HG02943 (cell line): Measurements from ENCODE around the gene SLC9A8.
"Not testable (repeated sequence)": the region's sequence is repeated elsewhere in the genome, so short reads cannot be mapped to it uniquely, and the experiment has no call there.

ENCODE experiments used
- ATAC-seq: cut with Tn5 transposase; IDR thresholded peaks from one replicate; pipeline ENCODE4 v1.9.1; 2021; ENCODE audit warnings: mild to moderate bottlenecking, low read depth, moderate library complexity; ENCODE audit not compliant: unreplicated experiment

The SLC9A8 gene

GRCh38 chr20:49890471-49891361 is 78.1 kb downstream of the SLC9A8 start:
- no peak for ATAC-seq

GRCh38 chr20:49891476-49892110 is 79.0 kb downstream of the SLC9A8 start:
- ATAC-seq = no peak

GRCh38 chr20:49892260-49892659 is 79.6 kb downstream of the SLC9A8 start:
- ATAC-seq = no peak

GRCh38 chr20:49892817-49893216 is 80.2 kb downstream of the SLC9A8 start:
- ATAC-seq = no peak

- ATAC-seq = no peak
These were observed 80.8 kb downstream of the SLC9A8 start for GRCh38 chr20:49893242-49894072.

GRCh38 chr20:49894073-49894470 is 81.4 kb downstream of the SLC9A8 start:
- ATAC-seq = no peak

- not testable (repeated sequence) for ATAC-seq
These were observed 83.0 kb downstream of the SLC9A8 start for GRCh38 chr20:49895474-49896093.

GRCh38 chr20:49896204-49896603 is 83.6 kb downstream of the SLC9A8 start:
- ATAC-seq = no peak

GRCh38 chr20:49899541-49900383 is 87.1 kb downstream of the SLC9A8 start:
- ATAC-seq = no peak

DNA sequence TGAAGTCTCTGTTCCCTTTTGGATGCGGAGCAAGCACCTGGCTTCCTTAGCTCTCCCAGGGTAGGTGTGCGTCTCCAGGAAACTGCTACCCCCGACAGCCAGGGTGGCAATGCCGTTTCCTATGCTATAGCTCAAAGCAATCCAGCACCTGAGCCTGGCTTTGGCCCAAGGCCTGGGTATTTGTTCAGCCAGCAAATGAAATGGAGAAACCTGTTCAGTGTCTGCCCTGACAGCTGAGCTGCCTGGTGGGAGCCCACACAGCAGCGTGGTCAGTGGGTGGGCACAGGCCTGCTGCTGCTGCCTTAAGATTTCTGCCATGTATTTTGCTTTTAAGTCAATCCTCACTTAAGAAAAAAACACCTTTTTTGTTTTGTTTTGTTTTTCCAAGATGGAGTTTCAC is 89.0 kb downstream of the SLC9A8 start:
- no peak for ATAC-seq

DNA sequence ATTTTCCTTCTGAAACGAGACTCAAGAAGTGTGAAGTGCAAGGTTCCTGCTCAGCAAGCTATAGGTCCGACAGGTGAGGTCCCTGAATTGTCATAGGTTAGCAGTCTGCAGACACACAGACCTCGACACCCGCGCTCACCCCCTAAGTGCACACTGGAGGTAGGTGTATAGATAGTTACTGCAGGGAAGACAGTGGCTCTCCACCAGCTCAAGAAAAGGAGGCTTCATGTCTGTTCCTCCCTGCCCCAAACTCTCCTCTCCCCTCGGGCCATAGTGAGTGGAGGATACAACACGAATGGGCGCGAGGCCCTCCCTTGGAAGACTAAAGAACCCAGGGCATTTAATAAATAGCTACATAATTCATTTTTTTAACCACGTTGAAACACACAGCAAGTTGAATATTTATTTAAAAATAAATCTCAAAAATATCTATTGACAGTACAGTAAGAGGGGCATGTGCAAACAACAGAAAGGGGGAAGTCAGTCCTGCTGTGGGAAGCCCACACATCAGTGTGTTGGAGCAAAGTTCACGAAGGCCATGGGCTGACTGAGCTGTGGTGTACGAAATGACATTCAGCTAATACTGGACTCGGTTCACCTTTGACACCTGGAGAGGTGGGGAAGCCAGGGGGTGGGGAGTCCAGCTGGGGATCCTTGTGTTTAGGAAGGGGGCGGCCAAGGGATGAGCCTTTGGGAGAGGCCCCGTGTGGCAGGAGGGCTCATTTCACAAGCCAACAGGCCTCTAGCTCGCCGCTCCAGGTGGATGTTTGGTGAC is 92.0 kb downstream of the SLC9A8 start:
- no peak for ATAC-seq

DNA sequence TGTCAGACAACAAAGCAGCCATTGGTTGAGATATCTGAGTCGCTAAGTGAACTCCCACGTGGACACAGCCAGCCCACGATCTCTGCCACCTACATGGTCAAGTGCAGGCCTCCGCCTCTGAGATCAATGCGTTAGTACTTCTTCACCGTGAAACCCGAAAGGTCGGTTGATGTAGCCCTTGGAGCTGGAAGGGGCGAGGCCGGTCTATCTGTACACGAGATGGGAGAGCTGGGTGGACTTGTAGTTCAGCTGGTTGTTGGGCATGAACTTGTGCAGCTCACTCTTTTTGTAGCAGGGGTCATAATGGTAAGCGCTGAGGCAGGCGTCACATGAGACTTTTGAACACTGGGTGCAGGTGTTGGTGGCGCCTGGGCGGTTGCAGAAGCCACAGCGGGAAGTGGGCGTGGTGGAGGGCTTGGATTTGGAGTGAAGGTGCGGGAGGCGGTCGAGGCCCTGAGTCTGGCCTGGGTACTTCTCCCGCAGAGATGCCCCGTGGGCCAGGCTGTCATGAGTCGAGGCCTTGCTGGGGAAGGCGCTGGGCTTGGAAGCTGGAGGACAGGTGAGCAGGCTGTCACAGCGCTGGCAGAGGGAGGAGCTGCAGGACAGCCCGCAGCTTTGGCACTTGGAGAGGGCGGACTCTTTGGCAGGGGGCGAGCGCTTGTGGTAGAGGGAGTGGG is 92.9 kb downstream of the SLC9A8 start:
- no peak for ATAC-seq

DNA sequence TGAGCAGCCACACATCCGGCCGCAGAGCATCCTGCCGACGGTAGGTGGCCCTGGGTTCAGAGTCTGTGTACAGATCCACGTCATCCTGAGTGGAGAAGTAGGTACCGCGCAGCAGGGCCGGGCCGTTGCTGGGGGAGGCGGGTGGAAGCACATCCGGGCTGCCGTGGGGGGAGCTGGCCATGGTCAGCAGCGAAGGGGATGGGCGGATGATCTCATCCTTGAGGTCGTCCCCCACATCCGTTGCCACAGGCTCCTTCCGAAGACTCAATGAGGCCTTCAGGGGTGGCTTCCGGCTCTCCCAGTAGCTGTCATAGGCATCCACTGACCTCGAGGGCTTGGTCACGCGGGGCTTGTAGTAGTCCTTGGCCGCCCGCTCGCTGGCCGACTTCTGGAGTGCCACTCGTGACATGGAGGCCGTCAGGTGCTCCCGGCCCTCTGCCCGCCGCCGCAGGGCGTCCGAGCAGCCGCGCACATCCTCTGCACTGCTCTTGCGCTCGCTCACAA is 93.5 kb downstream of the SLC9A8 start:
- no peak for ATAC-seq

- no peak for ATAC-seq
These were observed 94.1 kb downstream of the SLC9A8 start for GRCh38 chr20:49906615-49907154.

DNA sequence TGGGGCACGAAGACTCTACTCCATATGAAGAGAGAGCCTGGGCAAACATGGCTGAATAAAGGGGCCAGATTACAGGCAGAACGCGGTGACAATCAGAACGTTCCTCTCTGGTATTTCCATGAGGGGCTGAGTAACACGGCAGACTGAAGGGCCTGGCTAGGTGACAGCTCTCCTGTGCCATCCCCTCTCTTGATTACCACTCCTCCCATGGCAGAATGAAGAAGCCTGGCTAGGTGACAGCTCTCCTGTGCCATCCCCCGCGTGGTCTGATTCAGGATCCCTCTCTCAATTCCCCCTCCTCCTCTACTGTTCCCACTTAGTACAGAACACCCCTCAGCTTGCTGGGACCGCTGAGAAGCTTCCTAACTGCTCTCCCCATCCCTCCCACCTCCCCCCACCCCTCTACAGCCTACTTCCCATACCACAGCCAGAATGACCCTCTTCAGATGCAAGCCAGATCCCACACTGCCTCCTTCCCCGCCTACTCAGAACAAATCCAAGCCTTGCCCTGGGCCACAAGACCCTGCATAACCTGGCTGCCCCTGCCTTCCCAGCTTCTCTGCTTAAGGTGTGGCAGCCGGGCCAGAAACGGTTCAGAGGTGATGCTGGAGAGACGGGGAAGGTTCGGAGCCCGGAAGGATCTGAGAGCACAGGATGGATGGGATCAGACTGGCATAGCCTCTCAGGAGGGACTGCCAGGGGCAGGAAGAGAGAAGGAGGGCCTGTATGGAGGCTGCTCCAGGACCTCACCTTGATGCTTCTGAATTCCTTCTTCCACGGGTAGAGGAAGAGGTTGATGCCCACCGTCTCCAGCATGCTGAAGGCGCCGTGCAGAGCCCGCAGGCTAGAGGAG is 95.0 kb downstream of the SLC9A8 start:
- no peak for ATAC-seq

DNA sequence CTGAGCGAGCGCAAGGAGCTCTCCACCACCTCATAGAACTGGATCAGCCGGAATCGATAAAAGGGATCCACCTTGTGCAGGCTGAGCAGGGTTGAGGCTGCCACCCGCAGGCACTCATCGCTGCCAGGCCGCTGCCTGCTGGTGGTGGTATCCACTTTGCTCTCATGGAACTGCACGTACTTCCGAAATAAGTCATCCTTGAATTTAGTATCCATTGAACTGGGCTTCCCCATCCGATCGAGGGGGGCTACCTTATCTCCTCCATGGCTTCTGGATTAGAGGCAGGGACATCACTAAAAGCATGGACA is 95.6 kb downstream of the SLC9A8 start:
- no peak for ATAC-seq
